ENCODE results near the gene YPEL3. TPM values are rescaled to one million over a fixed set of nuclear protein-coding genes. Genes with fewer than 3 reads are reported as not detected.

The YPEL3 gene
- total and polyA plus RNA-seq, 2 experiments from 2014 or later, result 20.1 to 82.1 TPM

GRCh38 chr16:30139583-30140481 is 43.8 kb upstream of the YPEL3 start:
- Histone ChIP-seq H3K27me3 (no peaks in the 10 kb centered on the region), H3K9me3 (ENCODE audit: low read depth) (no peaks in the 10 kb centered on the region), H3K4me2 (peak overlapping the region; percentile 25), H4K20me1 (ENCODE audit: insufficient read depth, poor library complexity, severe bottlenecking) (no peaks in the 10 kb centered on the region), H3K27ac (peak overlapping the region; percentile 72), H3K4me3 (no peak overlapping the region), H3K4me1 (ENCODE audit: insufficient read depth) (no peaks in the 10 kb centered on the region), H3K36me3 (replicated peaks; ENCODE audit: insufficient read depth, low read depth) (no peaks in the 10 kb centered on the region), H3K79me2 (no peaks in the 10 kb centered on the region), H2AFZ (peak overlapping the region; percentile 8), H3K9me2 (replicated peaks; ENCODE audit: insufficient read depth) (no peaks in the 10 kb centered on the region)
- TF ChIP-seq EZH2phosphoT487 (IDR thresholded peaks at IDR 0.05; ENCODE audit: low read depth, severe bottlenecking, unreplicated experiment) (no peak), CTCF (IDR thresholded peaks at IDR 0.05; ENCODE audit: poor library complexity) (no peak), EZH2 (IDR thresholded peaks at IDR 0.05; ENCODE audit: borderline replicate concordance) (no peak)
- WGBS (ENCODE audit: low lambda C conversion rate, missing lambda C conversion rate), result 79% methylated on average over 13 of the region's 13 CpGs
- DNase-seq (ENCODE audit: low spot score), result peak; percentile 30

- H4K20me1 ChIP-seq (ENCODE audit: insufficient read depth, poor library complexity, severe bottlenecking), result no peaks in the 10 kb centered on the region
- H3K9me3 ChIP-seq (ENCODE audit: low read depth), result no peaks in the 10 kb centered on the region
- H3K79me2 ChIP-seq, result no peaks in the 10 kb centered on the region
- no peaks in the 10 kb centered on the region for H3K9me2 ChIP-seq (replicated peaks; ENCODE audit: insufficient read depth)
- no peaks in the 10 kb centered on the region for H3K36me3 ChIP-seq (replicated peaks; ENCODE audit: insufficient read depth, low read depth)
- TF ChIP-seq CTCF (IDR thresholded peaks at IDR 0.05; ENCODE audit: poor library complexity) (no peak), EZH2phosphoT487 (IDR thresholded peaks at IDR 0.05; ENCODE audit: low read depth, severe bottlenecking, unreplicated experiment) (no peak), EZH2 (IDR thresholded peaks at IDR 0.05; ENCODE audit: borderline replicate concordance) (no peak)
- H3K4me3 ChIP-seq, result no peak overlapping the region
- 83% methylated on average over 8 of the region's 8 CpGs for WGBS (ENCODE audit: low lambda C conversion rate, missing lambda C conversion rate)
- no peak overlapping the region for H3K4me2 ChIP-seq
- DNase-seq (ENCODE audit: low spot score), result no peak
- no peak overlapping the region for H2AFZ ChIP-seq
- H3K4me1 ChIP-seq (ENCODE audit: insufficient read depth), result no peaks in the 10 kb centered on the region
- no peak overlapping the region for H3K27ac ChIP-seq
- H3K27me3 ChIP-seq, result no peaks in the 10 kb centered on the region
These were observed 41.9 kb upstream of the YPEL3 start for GRCh38 chr16:30137897-30138296.

GRCh38 chr16:30136971-30137605 is 41.1 kb upstream of the YPEL3 start:
- Histone ChIP-seq H3K27me3 (no peaks in the 10 kb centered on the region), H3K36me3 (replicated peaks; ENCODE audit: insufficient read depth, low read depth) (no peaks in the 10 kb centered on the region), H3K27ac (no peak overlapping the region), H3K4me3 (no peak overlapping the region), H3K79me2 (no peaks in the 10 kb centered on the region), H3K9me2 (replicated peaks; ENCODE audit: insufficient read depth) (no peaks in the 10 kb centered on the region), H2AFZ (no peak overlapping the region), H3K4me2 (no peak overlapping the region), H3K4me1 (ENCODE audit: insufficient read depth) (no peaks in the 10 kb centered on the region), H4K20me1 (ENCODE audit: insufficient read depth, poor library complexity, severe bottlenecking) (no peaks in the 10 kb centered on the region), H3K9me3 (ENCODE audit: low read depth) (no peaks in the 10 kb centered on the region)
- TF ChIP-seq EZH2phosphoT487 (IDR thresholded peaks at IDR 0.05; ENCODE audit: low read depth, severe bottlenecking, unreplicated experiment), result no peak
- TF ChIP-seq CTCF (IDR thresholded peaks at IDR 0.05; ENCODE audit: poor library complexity), result no peak
- no peak for TF ChIP-seq EZH2 (IDR thresholded peaks at IDR 0.05; ENCODE audit: borderline replicate concordance)
- no peak for DNase-seq (ENCODE audit: low spot score)
- 86% methylated on average over 11 of the region's 11 CpGs for WGBS (ENCODE audit: low lambda C conversion rate, missing lambda C conversion rate)

All from hepatocyte (in vitro differentiated cells).